Astrocyte (in vitro differentiated cells and primary cell): ENCODE results near the gene FUBP3.

Experiments used
- EZH2 ChIP-seq: IDR thresholded peaks from 2 replicates; pipeline ENCODE4 v1.6.1; 2012; ENCODE audit warnings: mild to moderate bottlenecking, low read length, inconsistent platforms; ENCODE audit not compliant: insufficient read depth
- TF ChIP-seq, protein P1 (sequence below): IDR thresholded peaks from 2 replicates; pipeline ENCODE4 v1.5.1; 2011; ENCODE audit warnings: low read depth, mild to moderate bottlenecking, inconsistent platforms, low read length, moderate library complexity; ENCODE audit not compliant: insufficient read depth

DNA sequence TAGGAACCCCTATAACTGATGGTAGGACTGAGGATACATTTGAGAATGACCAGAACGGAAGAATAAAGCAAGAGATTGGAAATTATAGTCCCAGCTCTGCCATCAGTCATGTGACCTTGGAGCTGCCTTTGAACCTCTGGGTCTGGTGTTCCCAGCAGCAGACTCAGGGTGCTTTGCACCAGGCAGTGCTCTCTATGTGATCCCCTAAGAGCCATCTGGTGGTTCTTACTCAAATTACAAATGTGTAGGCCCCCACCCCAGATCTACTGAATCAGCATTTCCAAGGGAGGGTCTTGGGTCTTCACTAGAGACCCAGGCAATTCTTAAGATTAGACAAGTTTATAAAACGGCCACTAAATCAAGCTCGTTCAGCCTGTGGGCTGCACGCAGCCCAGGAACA lies 44.8 kb downstream of the FUBP3 start:
- TF ChIP-seq, protein P1, sequence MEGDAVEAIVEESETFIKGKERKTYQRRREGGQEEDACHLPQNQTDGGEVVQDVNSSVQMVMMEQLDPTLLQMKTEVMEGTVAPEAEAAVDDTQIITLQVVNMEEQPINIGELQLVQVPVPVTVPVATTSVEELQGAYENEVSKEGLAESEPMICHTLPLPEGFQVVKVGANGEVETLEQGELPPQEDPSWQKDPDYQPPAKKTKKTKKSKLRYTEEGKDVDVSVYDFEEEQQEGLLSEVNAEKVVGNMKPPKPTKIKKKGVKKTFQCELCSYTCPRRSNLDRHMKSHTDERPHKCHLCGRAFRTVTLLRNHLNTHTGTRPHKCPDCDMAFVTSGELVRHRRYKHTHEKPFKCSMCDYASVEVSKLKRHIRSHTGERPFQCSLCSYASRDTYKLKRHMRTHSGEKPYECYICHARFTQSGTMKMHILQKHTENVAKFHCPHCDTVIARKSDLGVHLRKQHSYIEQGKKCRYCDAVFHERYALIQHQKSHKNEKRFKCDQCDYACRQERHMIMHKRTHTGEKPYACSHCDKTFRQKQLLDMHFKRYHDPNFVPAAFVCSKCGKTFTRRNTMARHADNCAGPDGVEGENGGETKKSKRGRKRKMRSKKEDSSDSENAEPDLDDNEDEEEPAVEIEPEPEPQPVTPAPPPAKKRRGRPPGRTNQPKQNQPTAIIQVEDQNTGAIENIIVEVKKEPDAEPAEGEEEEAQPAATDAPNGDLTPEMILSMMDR, result no peak
- TF ChIP-seq EZH2, result no peak
